ENCODE results near the gene APELA. TPM values are rescaled to one million over a fixed set of nuclear protein-coding genes. Genes with fewer than 3 reads are reported as not detected.

The APELA gene
- total and polyA plus RNA-seq, 2 of the 4 experiments (the other 2 are of a cell fraction) = not detected

- no CpG with 5 or more reads among the region's 4 CpGs for WGBS, 2 experiments (ENCODE audit: extremely low coverage in 2 of 2, insufficient read length in 1 of 2)
- no peak overlapping the region for H3K4ac ChIP-seq (ENCODE audit: low read depth, low read length)
- no peak overlapping the region for H2BK5ac ChIP-seq (ENCODE audit: low read depth, low read length, poor library complexity, severe bottlenecking)
- no peak overlapping the region for H2AK5ac ChIP-seq (ENCODE audit: low read depth, low read length)
- no peak overlapping the region for H4K91ac ChIP-seq (ENCODE audit: insufficient read depth, low read depth, low read length)
- no peak overlapping the region for H3K27ac ChIP-seq (ENCODE audit: insufficient read depth, low read length)
- H2BK120ac ChIP-seq (ENCODE audit: low read depth, low read length) = no peak overlapping the region
- in situ Hi-C loops (cut with MboI; ENCODE audit: low sequenced_read_pairs) = no loop called here
- dilution Hi-C loops (cut with HindIII; ENCODE audit: low sequenced_read_pairs, unreplicated experiment) = no loop called here
- H4K8ac ChIP-seq (ENCODE audit: low read depth in 2 of 2, low read length in 2 of 2) = no peak overlapping the region
- H3K4me1 ChIP-seq (ENCODE audit: control insufficient read depth, insufficient read depth, low read length) = no peaks in the 10 kb centered on the region
- H2BK20ac ChIP-seq (ENCODE audit: low read depth, low read length) = no peak overlapping the region
- no peak overlapping the region for H3K4me3 ChIP-seq (ENCODE audit: insufficient read depth, low read depth, low read length)
- no TSS peak for BruUV-seq (replicated peaks)
- no peaks in the 10 kb centered on the region for H3K36me3 ChIP-seq (ENCODE audit: control insufficient read depth, insufficient read depth, low read length)
- no peaks in the 10 kb centered on the region for H4K20me1 ChIP-seq (ENCODE audit: insufficient read depth, low read length)
- no peak for DNase-seq
- ChIA-PET POLR2A (ENCODE audit: unreplicated experiment) (no interaction called here), CTCF (no interaction called here)
- H2AFZ ChIP-seq (replicated peaks; ENCODE audit: low read length, poor library complexity) = no peak overlapping the region
- no peaks in the 10 kb centered on the region for H3K9me1 ChIP-seq (ENCODE audit: insufficient read depth, low read length)
- H3K23ac ChIP-seq (ENCODE audit: low read depth, low read length) = no peak overlapping the region
- H3K27me3 ChIP-seq (ENCODE audit: control insufficient read depth, insufficient read depth, low read length) = no peaks in the 10 kb centered on the region
- TF ChIP-seq MAZ (IDR thresholded peaks at IDR 0.05; ENCODE audit: borderline replicate concordance, low read depth, low read length) = no peak
- no peak for TF ChIP-seq ELK1 (IDR thresholded peaks at IDR 0.05; ENCODE audit: borderline replicate concordance, low read depth, low read length)
- no peak overlapping the region for H2BK15ac ChIP-seq (ENCODE audit: low read depth, low read length)
- no peak overlapping the region for H4K5ac ChIP-seq (ENCODE audit: low read depth, low read length)
- H3K9ac ChIP-seq (ENCODE audit: low read depth, low read length) = no peak overlapping the region
- intact Hi-C loops (cut with micrococcal nuclease) = no loop called here
- no peak for ATAC-seq (ENCODE audit: low read depth)
- no peaks in the 10 kb centered on the region for H3K79me1 ChIP-seq (ENCODE audit: low read depth in 1 of 2, low read length in 2 of 2)
- no peak overlapping the region for H2AK9ac ChIP-seq (replicated peaks; ENCODE audit: low read depth, low read length, poor library complexity)
- H3K56ac ChIP-seq (ENCODE audit: extremely low read depth, insufficient read depth, low read length) = no peak overlapping the region
- no peak overlapping the region for H3K4me2 ChIP-seq (ENCODE audit: low read depth, low read length)
- no peak overlapping the region for H3K18ac ChIP-seq (ENCODE audit: low read depth, low read length)
- peaks cover 2% of the 10 kb centered on the region; the same call in 1 of the 2 replicates for H3K9me3 ChIP-seq (ENCODE audit: control insufficient read depth, insufficient read depth, low read length)
- H3K14ac ChIP-seq (replicated peaks; ENCODE audit: low read depth, low read length) = no peak overlapping the region
Measured at GRCh38 chr4:164846566-164846965, 30.4 kb upstream of the APELA start.
